D721Med (cell line): ENCODE results near the gene TRABD.

Experiments
- DNase-seq: peaks from one replicate; pipeline ENCODE4 v3.0.0; 2011; ENCODE audit warnings: low spot score; ENCODE audit not compliant: insufficient read length
- FAIRE-seq: peaks from 2 replicates; lab custom pipeline; 2011; peaks lifted over from hg19 to GRCh38; lab: Jason Lieb, UNC
- CTCF ChIP-seq: IDR thresholded peaks from 2 replicates; pipeline ENCODE4 v1.5.1; 2012; ENCODE audit warnings: mild to moderate bottlenecking, control low read depth; ENCODE audit not compliant: insufficient read depth; ENCODE audit errors: missing control alignments

The TRABD gene

GRCh38 chr22:50148166-50148500 is 37.6 kb upstream of the TRABD start:
- FAIRE-seq (no peak), DNase-seq (no peak)
- TF ChIP-seq CTCF = no peak

- FAIRE-seq (no peak), DNase-seq (peak; percentile 76)
- peak; percentile 86 for TF ChIP-seq CTCF
These were observed 36.6 kb upstream of the TRABD start for GRCh38 chr22:50148991-50149721.

- DNase-seq (no peak), FAIRE-seq (no peak)
- no peak for TF ChIP-seq CTCF
These were observed 35.3 kb upstream of the TRABD start for GRCh38 chr22:50150161-50151129.

GRCh38 chr22:50151571-50152537 is 33.9 kb upstream of the TRABD start:
- FAIRE-seq (no peak), DNase-seq (no peak)
- no peak for TF ChIP-seq CTCF

- FAIRE-seq (no peak), DNase-seq (no peak)
- no peak for TF ChIP-seq CTCF
These were observed 32.5 kb upstream of the TRABD start for GRCh38 chr22:50153056-50153755.

- DNase-seq (no peak), FAIRE-seq (no peak)
- TF ChIP-seq CTCF = no peak
These were observed 32.0 kb upstream of the TRABD start for GRCh38 chr22:50153756-50154140.
